SK-N-SH (cell line): Measurements from ENCODE around the gene CEBPG.

Source experiments
- EP300 ChIP-seq, 2 experiments: IDR thresholded peaks; 2 replicates each; pipeline versions ENCODE4 v1.4.0 to v1.6.1; 2012; ENCODE audit warnings: borderline replicate concordance in 1 of 2, low read depth in 1 of 2, low read length in 1 of 2
- EZH2phosphoT487 ChIP-seq: fragments of 200-600 bp; sonication (generic); IDR thresholded peaks from 2 replicates; pipeline ENCODE4 v1.6.1; 2017; ENCODE audit warnings: low read depth, mixed run types, mild to moderate bottlenecking, antibody characterized with exemption, moderate library complexity, borderline replicate concordance
- FOXM1 ChIP-seq: IDR thresholded peaks from 2 replicates; pipeline ENCODE4 v1.4.0; 2012; ENCODE audit warnings: low read depth, mild to moderate bottlenecking
- GATA2 ChIP-seq: sonication (generic); formaldehyde crosslinking; IDR thresholded peaks from 2 replicates; pipeline ENCODE4 v1.5.0; 2020; ENCODE audit warnings: mild to moderate bottlenecking, missing genetic modification reagents
- POLR2AphosphoS5 ChIP-seq: IDR thresholded peaks from 2 replicates; pipeline ENCODE4 v1.6.1; 2012; ENCODE audit warnings: low read depth, low read length
- RAD21 ChIP-seq: IDR thresholded peaks from 2 replicates; pipeline ENCODE4 v1.6.1; 2012; ENCODE audit warnings: mild to moderate bottlenecking, low read length
- RXRA ChIP-seq: IDR thresholded peaks from 2 replicates; pipeline ENCODE4 v1.4.0; 2012; ENCODE audit warnings: low read depth, mild to moderate bottlenecking, borderline replicate concordance
- TAF1 ChIP-seq: IDR thresholded peaks from 2 replicates; pipeline ENCODE4 v1.6.1; 2012; ENCODE audit warnings: low read depth, mild to moderate bottlenecking, low read length, moderate library complexity, borderline replicate concordance
- YY1 ChIP-seq: IDR thresholded peaks from 2 replicates; pipeline ENCODE4 v1.4.0; 2012; ENCODE audit warnings: low read depth, mild to moderate bottlenecking
- TF ChIP-seq, protein P1 (sequence below): IDR thresholded peaks from 2 replicates; pipeline ENCODE4 v1.6.1; 2012; ENCODE audit warnings: mild to moderate bottlenecking, low read depth, low read length, moderate library complexity
- TF ChIP-seq, protein P2 (sequence below): IDR thresholded peaks from 2 replicates; pipeline ENCODE4 v1.4.0; 2012; ENCODE audit warnings: low read depth, borderline replicate concordance
- TF ChIP-seq, protein P3 (sequence below): IDR thresholded peaks from 2 replicates; pipeline ENCODE4 v1.4.0; 2012; ENCODE audit warnings: low read depth
- TF ChIP-seq, protein P4 (sequence below): fragments of 200-600 bp; sonication (generic); IDR thresholded peaks from 2 replicates; pipeline ENCODE4 v1.6.1; 2017; ENCODE audit warnings: antibody characterized with exemption, mild to moderate bottlenecking, moderate library complexity
- TF ChIP-seq, protein P5 (sequence below): fragments of 150-350 bp; IDR thresholded peaks from 2 replicates; pipeline ENCODE4 v1.6.1; 2017; ENCODE audit warnings: antibody characterized with exemption, low read length, low read depth, borderline replicate concordance

DNA sequence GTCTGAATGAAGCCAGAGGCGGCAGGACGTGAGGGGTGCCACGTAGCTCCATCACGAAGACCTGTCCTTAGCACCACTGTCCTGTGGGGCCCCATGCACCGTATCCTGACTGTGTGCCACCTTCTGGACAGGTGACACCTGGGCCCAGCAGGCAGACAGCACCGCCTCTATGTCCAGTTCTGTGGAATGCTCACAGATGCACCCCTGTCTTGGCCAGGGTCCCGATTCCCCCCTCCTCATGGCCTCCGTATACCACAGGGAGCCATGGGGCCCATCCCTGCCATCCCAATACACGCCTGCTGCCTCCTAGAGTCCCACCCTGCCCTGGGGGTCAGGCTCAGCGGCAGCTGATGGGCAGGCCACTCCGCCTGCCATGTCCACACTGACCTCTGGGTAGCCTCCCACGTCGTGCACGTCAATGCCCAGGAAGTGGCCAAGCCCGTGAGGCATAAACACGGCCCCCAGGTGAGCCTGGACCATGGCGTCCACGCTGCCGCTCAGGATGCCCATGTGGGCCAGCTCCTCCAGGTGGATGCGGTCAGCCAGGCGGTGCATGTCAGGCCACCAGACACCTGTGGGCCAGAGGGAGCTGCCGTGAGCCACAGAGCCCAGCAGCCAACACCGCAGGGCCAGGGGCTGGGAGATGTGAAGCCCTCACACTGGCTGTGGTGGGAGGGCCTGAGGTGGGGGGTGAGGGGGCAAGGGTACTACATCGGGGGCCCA lies 17.6 kb downstream of the CEBPG start:
- TF ChIP-seq, protein P1, sequence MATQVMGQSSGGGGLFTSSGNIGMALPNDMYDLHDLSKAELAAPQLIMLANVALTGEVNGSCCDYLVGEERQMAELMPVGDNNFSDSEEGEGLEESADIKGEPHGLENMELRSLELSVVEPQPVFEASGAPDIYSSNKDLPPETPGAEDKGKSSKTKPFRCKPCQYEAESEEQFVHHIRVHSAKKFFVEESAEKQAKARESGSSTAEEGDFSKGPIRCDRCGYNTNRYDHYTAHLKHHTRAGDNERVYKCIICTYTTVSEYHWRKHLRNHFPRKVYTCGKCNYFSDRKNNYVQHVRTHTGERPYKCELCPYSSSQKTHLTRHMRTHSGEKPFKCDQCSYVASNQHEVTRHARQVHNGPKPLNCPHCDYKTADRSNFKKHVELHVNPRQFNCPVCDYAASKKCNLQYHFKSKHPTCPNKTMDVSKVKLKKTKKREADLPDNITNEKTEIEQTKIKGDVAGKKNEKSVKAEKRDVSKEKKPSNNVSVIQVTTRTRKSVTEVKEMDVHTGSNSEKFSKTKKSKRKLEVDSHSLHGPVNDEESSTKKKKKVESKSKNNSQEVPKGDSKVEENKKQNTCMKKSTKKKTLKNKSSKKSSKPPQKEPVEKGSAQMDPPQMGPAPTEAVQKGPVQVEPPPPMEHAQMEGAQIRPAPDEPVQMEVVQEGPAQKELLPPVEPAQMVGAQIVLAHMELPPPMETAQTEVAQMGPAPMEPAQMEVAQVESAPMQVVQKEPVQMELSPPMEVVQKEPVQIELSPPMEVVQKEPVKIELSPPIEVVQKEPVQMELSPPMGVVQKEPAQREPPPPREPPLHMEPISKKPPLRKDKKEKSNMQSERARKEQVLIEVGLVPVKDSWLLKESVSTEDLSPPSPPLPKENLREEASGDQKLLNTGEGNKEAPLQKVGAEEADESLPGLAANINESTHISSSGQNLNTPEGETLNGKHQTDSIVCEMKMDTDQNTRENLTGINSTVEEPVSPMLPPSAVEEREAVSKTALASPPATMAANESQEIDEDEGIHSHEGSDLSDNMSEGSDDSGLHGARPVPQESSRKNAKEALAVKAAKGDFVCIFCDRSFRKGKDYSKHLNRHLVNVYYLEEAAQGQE: no peak
- TF ChIP-seq, protein P2, sequence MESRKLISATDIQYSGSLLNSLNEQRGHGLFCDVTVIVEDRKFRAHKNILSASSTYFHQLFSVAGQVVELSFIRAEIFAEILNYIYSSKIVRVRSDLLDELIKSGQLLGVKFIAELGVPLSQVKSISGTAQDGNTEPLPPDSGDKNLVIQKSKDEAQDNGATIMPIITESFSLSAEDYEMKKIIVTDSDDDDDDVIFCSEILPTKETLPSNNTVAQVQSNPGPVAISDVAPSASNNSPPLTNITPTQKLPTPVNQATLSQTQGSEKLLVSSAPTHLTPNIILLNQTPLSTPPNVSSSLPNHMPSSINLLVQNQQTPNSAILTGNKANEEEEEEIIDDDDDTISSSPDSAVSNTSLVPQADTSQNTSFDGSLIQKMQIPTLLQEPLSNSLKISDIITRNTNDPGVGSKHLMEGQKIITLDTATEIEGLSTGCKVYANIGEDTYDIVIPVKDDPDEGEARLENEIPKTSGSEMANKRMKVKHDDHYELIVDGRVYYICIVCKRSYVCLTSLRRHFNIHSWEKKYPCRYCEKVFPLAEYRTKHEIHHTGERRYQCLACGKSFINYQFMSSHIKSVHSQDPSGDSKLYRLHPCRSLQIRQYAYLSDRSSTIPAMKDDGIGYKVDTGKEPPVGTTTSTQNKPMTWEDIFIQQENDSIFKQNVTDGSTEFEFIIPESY: no peak
- TF ChIP-seq, protein P3, sequence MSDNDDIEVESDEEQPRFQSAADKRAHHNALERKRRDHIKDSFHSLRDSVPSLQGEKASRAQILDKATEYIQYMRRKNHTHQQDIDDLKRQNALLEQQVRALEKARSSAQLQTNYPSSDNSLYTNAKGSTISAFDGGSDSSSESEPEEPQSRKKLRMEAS: no peak
- TF ChIP-seq, protein P4, sequence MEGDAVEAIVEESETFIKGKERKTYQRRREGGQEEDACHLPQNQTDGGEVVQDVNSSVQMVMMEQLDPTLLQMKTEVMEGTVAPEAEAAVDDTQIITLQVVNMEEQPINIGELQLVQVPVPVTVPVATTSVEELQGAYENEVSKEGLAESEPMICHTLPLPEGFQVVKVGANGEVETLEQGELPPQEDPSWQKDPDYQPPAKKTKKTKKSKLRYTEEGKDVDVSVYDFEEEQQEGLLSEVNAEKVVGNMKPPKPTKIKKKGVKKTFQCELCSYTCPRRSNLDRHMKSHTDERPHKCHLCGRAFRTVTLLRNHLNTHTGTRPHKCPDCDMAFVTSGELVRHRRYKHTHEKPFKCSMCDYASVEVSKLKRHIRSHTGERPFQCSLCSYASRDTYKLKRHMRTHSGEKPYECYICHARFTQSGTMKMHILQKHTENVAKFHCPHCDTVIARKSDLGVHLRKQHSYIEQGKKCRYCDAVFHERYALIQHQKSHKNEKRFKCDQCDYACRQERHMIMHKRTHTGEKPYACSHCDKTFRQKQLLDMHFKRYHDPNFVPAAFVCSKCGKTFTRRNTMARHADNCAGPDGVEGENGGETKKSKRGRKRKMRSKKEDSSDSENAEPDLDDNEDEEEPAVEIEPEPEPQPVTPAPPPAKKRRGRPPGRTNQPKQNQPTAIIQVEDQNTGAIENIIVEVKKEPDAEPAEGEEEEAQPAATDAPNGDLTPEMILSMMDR: no peak
- TF ChIP-seq RAD21 (no peak), EZH2phosphoT487 (no peak), EP300 (IDR thresholded peaks at IDR 0.05; ENCODE audit: borderline replicate concordance in 1 of 2, low read depth in 1 of 2, low read length in 1 of 2) (no peak), POLR2AphosphoS5 (no peak), TAF1 (no peak), GATA2 (CRISPR knock-in tag) (no peak), YY1 (no peak), RXRA (no peak), FOXM1 (no peak)
- TF ChIP-seq, protein P5, sequence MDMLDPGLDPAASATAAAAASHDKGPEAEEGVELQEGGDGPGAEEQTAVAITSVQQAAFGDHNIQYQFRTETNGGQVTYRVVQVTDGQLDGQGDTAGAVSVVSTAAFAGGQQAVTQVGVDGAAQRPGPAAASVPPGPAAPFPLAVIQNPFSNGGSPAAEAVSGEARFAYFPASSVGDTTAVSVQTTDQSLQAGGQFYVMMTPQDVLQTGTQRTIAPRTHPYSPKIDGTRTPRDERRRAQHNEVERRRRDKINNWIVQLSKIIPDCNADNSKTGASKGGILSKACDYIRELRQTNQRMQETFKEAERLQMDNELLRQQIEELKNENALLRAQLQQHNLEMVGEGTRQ: no peak
